ENCODE measurements around the gene NUMB.

Gene NUMB

GRCh38 chr14:73255693-73256225 lies 202.6 kb downstream of the NUMB start:
- no peak for TF ChIP-seq CTCF (conservative IDR thresholded peaks at IDR 0.05)
- no peak overlapping the region for H3K27ac ChIP-seq

- TF ChIP-seq CTCF (conservative IDR thresholded peaks at IDR 0.05): no peak
Measured at GRCh38 chr14:73255005-73255400, 203.3 kb downstream of the NUMB start.

GRCh38 chr14:73254247-73255004 lies 203.9 kb downstream of the NUMB start:
- no peak for TF ChIP-seq CTCF (conservative IDR thresholded peaks at IDR 0.05)

More at GRCh38 chr14:73255005-73255400, 203.3 kb downstream of the NUMB start:
- no peak overlapping the region for H3K27ac ChIP-seq

GRCh38 chr14:73253721-73254120 lies 204.6 kb downstream of the NUMB start:
- H3K27ac ChIP-seq: no peak overlapping the region
- TF ChIP-seq CTCF (conservative IDR thresholded peaks at IDR 0.05): no peak

More at GRCh38 chr14:73254247-73255004, 203.9 kb downstream of the NUMB start:
- no peak overlapping the region for H3K27ac ChIP-seq

GRCh38 chr14:73253323-73253610 lies 205.1 kb downstream of the NUMB start:
- no peak overlapping the region for H3K27ac ChIP-seq
- TF ChIP-seq CTCF (conservative IDR thresholded peaks at IDR 0.05): no peak

- TF ChIP-seq CTCF (conservative IDR thresholded peaks at IDR 0.05): no peak
- no peak overlapping the region for H3K27ac ChIP-seq
Measured at GRCh38 chr14:73252491-73253322, 205.6 kb downstream of the NUMB start.

GRCh38 chr14:73251516-73252215 lies 206.7 kb downstream of the NUMB start:
- H3K27ac ChIP-seq: no peak overlapping the region
- no peak for TF ChIP-seq CTCF (conservative IDR thresholded peaks at IDR 0.05)
